ENCODE measurements around the gene HOXB5. TPM values are rescaled to one million over a fixed set of nuclear protein-coding genes. Genes with fewer than 3 reads are reported as not detected.

HOXB5 gene
- total and polyA plus RNA-seq, 8 donors: 3.3 to 37.5 (median 28.9) TPM

GRCh38 chr17:48541577-48542113 lies 51.9 kb downstream of the HOXB5 start:
- H3K36me3 ChIP-seq: no peaks in the 10 kb centered on the region
- H3K4me3 ChIP-seq: peak overlapping the region; percentile 51 to 63
- H3K9me3 ChIP-seq: no peaks in the 10 kb centered on the region
- intact Hi-C loops (cut with DNase I): no loop called here
- ATAC-seq (peak; percentile 46), DNase-seq (peak in 3 of 4 donors; percentile 64 to 90 (median 84))
- H3K27ac ChIP-seq: peak overlapping the region; percentile 82 to 89
- TF ChIP-seq CTCF (IDR thresholded peaks at IDR 0.05): no peak
- H3K27me3 ChIP-seq: peaks cover 29 to 100% of the 10 kb centered on the region in 2 donors
- H3K4me1 ChIP-seq: peaks cover 0 to 22% of the 10 kb centered on the region in 2 donors

Small RNAs within 50 kb of the gene (microRNA-seq; reads per million reads assigned to microRNA genes)
- 0 reads per million in 2 donors for gene MIR196A1

Other genes with a start within 250 kb of the HOXB5 start
- 1 to 10 TPM; 1.9 to 3.0 TPM for gene SKAP1, start 163.6 kb downstream of the HOXB5 start, total RNA-seq
- gene SKAP1, start 163.6 kb downstream of the HOXB5 start, polyA plus RNA-seq (ENCODE audit: insufficient read length in 6 of 6): 1 to 10 TPM; 1.2 to 3.0 (median 1.8) TPM
- not detected for gene HOXB1, start 62.8 kb downstream of the HOXB5 start, total RNA-seq
- gene HOXB1, start 62.8 kb downstream of the HOXB5 start, polyA plus RNA-seq (ENCODE audit: insufficient read length in 6 of 6): under 1 TPM in 5 of 6 donors, not detected in 1; 0.09 to 0.39 (median 0.10) TPM
- gene HOXB2, start 48.7 kb downstream of the HOXB5 start, total RNA-seq: 10 to 100 TPM in 1 of 2 donors, 1 to 10 TPM in 1; 9.7 to 11.8 TPM
- 10 to 100 TPM; 24.0 to 33.6 (median 25.8) TPM for gene HOXB2, start 48.7 kb downstream of the HOXB5 start, polyA plus RNA-seq (ENCODE audit: insufficient read length in 6 of 6)
- 1 to 10 TPM; 4.5 to 4.8 TPM for gene HOXB4, start 15.4 kb downstream of the HOXB5 start, total RNA-seq
- 10 to 100 TPM; 11.7 to 19.0 (median 13.5) TPM for gene HOXB4, start 15.4 kb downstream of the HOXB5 start, polyA plus RNA-seq (ENCODE audit: insufficient read length in 6 of 6)
- 10 to 100 TPM; 10.4 to 15.0 TPM for gene HOXB3, start 3.5 kb downstream of the HOXB5 start, total RNA-seq
- gene HOXB3, start 3.5 kb downstream of the HOXB5 start, polyA plus RNA-seq (ENCODE audit: insufficient read length in 6 of 6): 100 to 1,000 TPM in 2 of 6 donors, 10 to 100 TPM in 4; 74.9 to 114 (median 94.5) TPM
- gene HOXB6, start 11.2 kb upstream of the HOXB5 start, total RNA-seq: 1 to 10 TPM; 5.1 to 6.7 TPM
- 10 to 100 TPM; 10.8 to 17.1 (median 12.9) TPM for gene HOXB6, start 11.2 kb upstream of the HOXB5 start, polyA plus RNA-seq (ENCODE audit: insufficient read length in 6 of 6)
- 1 to 10 TPM; 2.4 to 3.0 TPM for gene HOXB7, start 17.2 kb upstream of the HOXB5 start, total RNA-seq
- gene HOXB7, start 17.2 kb upstream of the HOXB5 start, polyA plus RNA-seq (ENCODE audit: insufficient read length in 6 of 6): 10 to 100 TPM in 1 of 6 donors, 1 to 10 TPM in 5; 6.1 to 10.5 (median 7.2) TPM
- gene HOXB8, start 21.5 kb upstream of the HOXB5 start, total RNA-seq: under 1 TPM; 0.32 to 0.39 TPM
- 1 to 10 TPM in 2 of 6 donors, under 1 TPM in 4; 0.34 to 1.6 (median 0.85) TPM for gene HOXB8, start 21.5 kb upstream of the HOXB5 start, polyA plus RNA-seq (ENCODE audit: insufficient read length in 6 of 6)
- gene HOXB9, start 32.6 kb upstream of the HOXB5 start, total RNA-seq: not detected
- under 1 TPM; 0.09 to 0.61 (median 0.15) TPM for gene HOXB9, start 32.6 kb upstream of the HOXB5 start, polyA plus RNA-seq (ENCODE audit: insufficient read length in 6 of 6)
- not detected for gene PRAC1, start 128.7 kb upstream of the HOXB5 start, total RNA-seq
- not detected for gene PRAC1, start 128.7 kb upstream of the HOXB5 start, polyA plus RNA-seq (ENCODE audit: insufficient read length in 6 of 6)
- not detected for gene PRAC2, start 129.4 kb upstream of the HOXB5 start, total RNA-seq
- gene PRAC2, start 129.4 kb upstream of the HOXB5 start, polyA plus RNA-seq (ENCODE audit: insufficient read length in 6 of 6): not detected
- gene HOXB13, start 135.0 kb upstream of the HOXB5 start, total RNA-seq: not detected
- gene HOXB13, start 135.0 kb upstream of the HOXB5 start, polyA plus RNA-seq (ENCODE audit: insufficient read length in 6 of 6): not detected
- gene TTLL6, start 223.4 kb upstream of the HOXB5 start, total RNA-seq: 1 to 10 TPM in 1 of 2 donors, under 1 TPM in 1; 0.35 to 1.3 TPM
- 1 to 10 TPM in 4 of 6 donors, under 1 TPM in 2; 0.50 to 2.4 (median 1.7) TPM for gene TTLL6, start 223.4 kb upstream of the HOXB5 start, polyA plus RNA-seq (ENCODE audit: insufficient read length in 6 of 6)
- 100 to 1,000 TPM; 116 to 128 TPM for gene CALCOCO2, start 237.3 kb upstream of the HOXB5 start, total RNA-seq
- gene CALCOCO2, start 237.3 kb upstream of the HOXB5 start, polyA plus RNA-seq (ENCODE audit: insufficient read length in 6 of 6): 100 to 1,000 TPM; 105 to 132 (median 114) TPM

Data from left lung (tissue), 10 donors.